Measurements from ENCODE around the gene FGF9. TPM values are rescaled to one million over a fixed set of nuclear protein-coding genes. Genes with fewer than 3 reads are reported as not detected.

Gene FGF9
- total RNA-seq, 1 experiment from 2014 or later, result 0.35 TPM

- H3K4me3 Mint-ChIP-seq (ENCODE audit: unreplicated experiment), result no peak overlapping the region
- ChIA-PET CTCF (no interaction called here), POLR2A (interaction anchor here (0.5 kb wide), 1 partner anchor 26 kb away, joined by 3 read pairs; no protein-coding TSS in a partner anchor)
- H3K27me3 Mint-ChIP-seq (ENCODE audit: insufficient read depth, unreplicated experiment), result no peaks in the 10 kb centered on the region
- no peak overlapping the region for H3K27ac Mint-ChIP-seq (ENCODE audit: low read depth, unreplicated experiment)
- TF ChIP-seq, protein P1, sequence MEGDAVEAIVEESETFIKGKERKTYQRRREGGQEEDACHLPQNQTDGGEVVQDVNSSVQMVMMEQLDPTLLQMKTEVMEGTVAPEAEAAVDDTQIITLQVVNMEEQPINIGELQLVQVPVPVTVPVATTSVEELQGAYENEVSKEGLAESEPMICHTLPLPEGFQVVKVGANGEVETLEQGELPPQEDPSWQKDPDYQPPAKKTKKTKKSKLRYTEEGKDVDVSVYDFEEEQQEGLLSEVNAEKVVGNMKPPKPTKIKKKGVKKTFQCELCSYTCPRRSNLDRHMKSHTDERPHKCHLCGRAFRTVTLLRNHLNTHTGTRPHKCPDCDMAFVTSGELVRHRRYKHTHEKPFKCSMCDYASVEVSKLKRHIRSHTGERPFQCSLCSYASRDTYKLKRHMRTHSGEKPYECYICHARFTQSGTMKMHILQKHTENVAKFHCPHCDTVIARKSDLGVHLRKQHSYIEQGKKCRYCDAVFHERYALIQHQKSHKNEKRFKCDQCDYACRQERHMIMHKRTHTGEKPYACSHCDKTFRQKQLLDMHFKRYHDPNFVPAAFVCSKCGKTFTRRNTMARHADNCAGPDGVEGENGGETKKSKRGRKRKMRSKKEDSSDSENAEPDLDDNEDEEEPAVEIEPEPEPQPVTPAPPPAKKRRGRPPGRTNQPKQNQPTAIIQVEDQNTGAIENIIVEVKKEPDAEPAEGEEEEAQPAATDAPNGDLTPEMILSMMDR (IDR thresholded peaks at IDR 0.05; ENCODE audit: unreplicated experiment), result no peak
- no peaks in the 10 kb centered on the region for H3K9me3 Mint-ChIP-seq (ENCODE audit: unreplicated experiment)
- no peaks in the 10 kb centered on the region for H3K36me3 Mint-ChIP-seq (ENCODE audit: insufficient read depth, unreplicated experiment)
- H3K4me1 Mint-ChIP-seq (ENCODE audit: insufficient read depth, unreplicated experiment), result no peaks in the 10 kb centered on the region
- BruUV-seq (replicated peaks), result no TSS peak
- DNase-seq (ENCODE audit: unreplicated experiment), result no peak
- intact Hi-C loops (cut with micrococcal nuclease), result no loop called here
These were observed 76.6 kb downstream of the FGF9 start for GRCh38 chr13:21747456-21747855.

DNA sequence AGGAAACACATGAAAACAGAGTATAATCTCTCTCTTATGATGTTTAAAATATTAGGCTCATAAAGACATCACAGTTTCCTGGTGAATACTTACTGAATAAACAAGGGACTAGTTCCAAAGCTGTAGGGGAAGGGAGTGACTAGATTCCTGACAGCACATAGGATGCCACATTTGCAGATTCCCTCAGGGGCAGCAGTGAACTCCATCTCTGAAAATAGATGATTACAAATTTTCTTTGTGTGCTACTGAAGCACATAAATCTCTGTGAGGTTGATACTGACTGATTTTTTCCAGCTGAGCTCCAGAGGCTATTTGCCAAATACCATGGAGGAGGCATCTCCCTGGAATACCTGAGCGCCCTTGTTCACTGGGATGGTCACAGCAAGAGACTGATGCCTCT lies 77.3 kb downstream of the FGF9 start:
- ChIA-PET POLR2A (no interaction called here), CTCF (interaction anchor here (0.6 kb wide), 1 partner anchor 1434 kb away, joined by 3 read pairs; no protein-coding TSS in a partner anchor)
- no peak for DNase-seq (ENCODE audit: unreplicated experiment)
- no peak overlapping the region for H3K4me3 Mint-ChIP-seq (ENCODE audit: unreplicated experiment)
- BruUV-seq (replicated peaks), result no TSS peak
- H3K27ac Mint-ChIP-seq (ENCODE audit: low read depth, unreplicated experiment), result no peak overlapping the region
- no peaks in the 10 kb centered on the region for H3K9me3 Mint-ChIP-seq (ENCODE audit: unreplicated experiment)
- no peaks in the 10 kb centered on the region for H3K27me3 Mint-ChIP-seq (ENCODE audit: insufficient read depth, unreplicated experiment)
- H3K36me3 Mint-ChIP-seq (ENCODE audit: insufficient read depth, unreplicated experiment), result no peaks in the 10 kb centered on the region
- H3K4me1 Mint-ChIP-seq (ENCODE audit: insufficient read depth, unreplicated experiment), result no peaks in the 10 kb centered on the region
- intact Hi-C loops (cut with micrococcal nuclease), result no loop called here
- TF ChIP-seq, protein P1 (IDR thresholded peaks at IDR 0.05; ENCODE audit: unreplicated experiment), result no peak

- TF ChIP-seq, protein P1 (IDR thresholded peaks at IDR 0.05; ENCODE audit: unreplicated experiment), result no peak
- Mint-ChIP-seq H3K27me3 (ENCODE audit: insufficient read depth, unreplicated experiment) (no peaks in the 10 kb centered on the region), H3K9me3 (ENCODE audit: unreplicated experiment) (no peaks in the 10 kb centered on the region), H3K4me1 (ENCODE audit: insufficient read depth, unreplicated experiment) (no peaks in the 10 kb centered on the region), H3K4me3 (ENCODE audit: unreplicated experiment) (no peak overlapping the region), H3K27ac (ENCODE audit: low read depth, unreplicated experiment) (no peak overlapping the region), H3K36me3 (ENCODE audit: insufficient read depth, unreplicated experiment) (no peaks in the 10 kb centered on the region)
- ChIA-PET CTCF (interaction anchor here (0.6 kb wide), 1 partner anchor 1436 kb away, joined by 3 read pairs; no protein-coding TSS in a partner anchor), POLR2A (no interaction called here)
- BruUV-seq (replicated peaks), result no TSS peak
- intact Hi-C loops (cut with micrococcal nuclease), result no loop called here
- no peak for DNase-seq (ENCODE audit: unreplicated experiment)
These were observed 78.5 kb downstream of the FGF9 start for GRCh38 chr13:21749410-21749809.

- BruUV-seq (replicated peaks), result no TSS peak
- POLR2A ChIA-PET, result no interaction called here
- no peak for DNase-seq (ENCODE audit: unreplicated experiment)
- TF ChIP-seq, protein P1 (IDR thresholded peaks at IDR 0.05; ENCODE audit: unreplicated experiment), result no peak
- CTCF ChIA-PET, result no interaction called here
- Mint-ChIP-seq H3K27me3 (ENCODE audit: insufficient read depth, unreplicated experiment) (no peaks in the 10 kb centered on the region), H3K36me3 (ENCODE audit: insufficient read depth, unreplicated experiment) (no peaks in the 10 kb centered on the region), H3K27ac (ENCODE audit: low read depth, unreplicated experiment) (no peak overlapping the region), H3K4me1 (ENCODE audit: insufficient read depth, unreplicated experiment) (no peaks in the 10 kb centered on the region), H3K4me3 (ENCODE audit: unreplicated experiment) (no peak overlapping the region), H3K9me3 (ENCODE audit: unreplicated experiment) (no peaks in the 10 kb centered on the region)
- intact Hi-C loops (cut with micrococcal nuclease), result no loop called here
These were observed 81.6 kb downstream of the FGF9 start for GRCh38 chr13:21752501-21752900.
